Measurements from ENCODE around the gene NDE1. TPM values are rescaled to one million over a fixed set of nuclear protein-coding genes. Genes with fewer than 3 reads are reported as not detected.

Gene NDE1
- total RNA-seq, 1 donor from 2014 or later = 12.4 TPM

DNA sequence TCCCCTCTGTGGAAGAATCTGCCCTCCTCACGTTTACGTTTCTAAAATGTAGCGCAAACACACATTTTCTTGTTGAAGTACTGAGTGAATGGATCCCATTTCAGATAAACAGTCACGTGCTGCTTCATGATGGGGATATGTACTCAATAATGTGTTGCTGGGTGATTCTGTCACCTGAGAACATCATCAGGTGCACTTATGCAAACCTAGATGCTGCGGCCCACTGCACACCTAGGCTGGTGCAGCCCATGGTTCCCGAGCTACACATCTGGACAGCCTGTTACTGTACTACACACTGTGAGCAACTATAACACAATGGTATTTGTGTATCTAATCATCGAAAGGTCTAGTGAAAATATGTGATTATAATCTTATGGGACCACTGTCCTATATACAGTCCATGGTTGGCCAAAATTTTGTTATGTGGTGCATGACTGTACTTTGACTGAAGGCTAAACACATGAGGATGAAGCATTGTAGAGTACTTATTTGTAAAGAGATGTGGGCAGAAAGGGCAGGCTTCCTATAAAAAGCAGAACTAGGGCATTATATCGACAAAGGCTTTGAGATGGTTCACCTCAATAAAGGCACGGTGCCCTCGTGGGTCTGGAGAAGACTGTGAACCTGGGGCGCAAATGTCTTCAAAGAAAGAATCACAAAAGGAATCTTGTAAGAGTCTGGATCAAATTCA lies 33.4 kb upstream of the NDE1 start:
- Mint-ChIP-seq H3K27ac (ENCODE audit: unreplicated experiment) (no peak overlapping the region), H3K36me3 (ENCODE audit: unreplicated experiment) (no peaks in the 10 kb centered on the region), H3K9me3 (ENCODE audit: unreplicated experiment) (no peaks in the 10 kb centered on the region), H3K4me3 (ENCODE audit: unreplicated experiment) (no peak overlapping the region), H3K4me1 (ENCODE audit: low read depth, unreplicated experiment) (no peaks in the 10 kb centered on the region), H3K27me3 (ENCODE audit: unreplicated experiment) (no peaks in the 10 kb centered on the region)
- TF ChIP-seq, protein P1, sequence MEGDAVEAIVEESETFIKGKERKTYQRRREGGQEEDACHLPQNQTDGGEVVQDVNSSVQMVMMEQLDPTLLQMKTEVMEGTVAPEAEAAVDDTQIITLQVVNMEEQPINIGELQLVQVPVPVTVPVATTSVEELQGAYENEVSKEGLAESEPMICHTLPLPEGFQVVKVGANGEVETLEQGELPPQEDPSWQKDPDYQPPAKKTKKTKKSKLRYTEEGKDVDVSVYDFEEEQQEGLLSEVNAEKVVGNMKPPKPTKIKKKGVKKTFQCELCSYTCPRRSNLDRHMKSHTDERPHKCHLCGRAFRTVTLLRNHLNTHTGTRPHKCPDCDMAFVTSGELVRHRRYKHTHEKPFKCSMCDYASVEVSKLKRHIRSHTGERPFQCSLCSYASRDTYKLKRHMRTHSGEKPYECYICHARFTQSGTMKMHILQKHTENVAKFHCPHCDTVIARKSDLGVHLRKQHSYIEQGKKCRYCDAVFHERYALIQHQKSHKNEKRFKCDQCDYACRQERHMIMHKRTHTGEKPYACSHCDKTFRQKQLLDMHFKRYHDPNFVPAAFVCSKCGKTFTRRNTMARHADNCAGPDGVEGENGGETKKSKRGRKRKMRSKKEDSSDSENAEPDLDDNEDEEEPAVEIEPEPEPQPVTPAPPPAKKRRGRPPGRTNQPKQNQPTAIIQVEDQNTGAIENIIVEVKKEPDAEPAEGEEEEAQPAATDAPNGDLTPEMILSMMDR (IDR thresholded peaks at IDR 0.05; ENCODE audit: partially characterized antibody, unreplicated experiment) = no peak
- no peak for DNase-seq

DNA sequence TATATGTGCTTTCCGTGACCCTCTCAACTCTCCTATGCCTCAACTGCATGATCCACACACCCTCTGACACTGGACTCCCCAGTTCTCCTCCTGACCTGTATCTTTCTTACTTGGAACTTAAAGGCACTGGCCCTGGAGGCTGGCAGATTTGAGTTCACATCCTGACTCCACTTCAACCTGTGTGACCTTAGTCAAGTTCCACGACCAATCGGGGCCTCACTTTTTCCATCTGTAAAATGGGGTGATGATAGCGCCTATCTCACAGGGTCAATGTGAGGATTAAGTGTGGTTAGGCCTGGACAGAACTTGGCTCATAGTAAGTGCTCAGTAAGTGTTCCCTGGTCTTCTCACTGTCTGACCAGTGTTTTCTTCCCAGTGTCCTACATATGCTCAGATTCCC lies 32.1 kb upstream of the NDE1 start:
- TF ChIP-seq, protein P1 (IDR thresholded peaks at IDR 0.05; ENCODE audit: partially characterized antibody, unreplicated experiment) = no peak
- DNase-seq = no peak
- H3K9me3 Mint-ChIP-seq (ENCODE audit: unreplicated experiment) = no peaks in the 10 kb centered on the region
- no peak overlapping the region for H3K4me3 Mint-ChIP-seq (ENCODE audit: unreplicated experiment)
- no peaks in the 10 kb centered on the region for H3K36me3 Mint-ChIP-seq (ENCODE audit: unreplicated experiment)
- H3K27me3 Mint-ChIP-seq (ENCODE audit: unreplicated experiment) = no peaks in the 10 kb centered on the region
- H3K27ac Mint-ChIP-seq (ENCODE audit: unreplicated experiment) = no peak overlapping the region
- H3K4me1 Mint-ChIP-seq (ENCODE audit: low read depth, unreplicated experiment) = no peaks in the 10 kb centered on the region

DNA sequence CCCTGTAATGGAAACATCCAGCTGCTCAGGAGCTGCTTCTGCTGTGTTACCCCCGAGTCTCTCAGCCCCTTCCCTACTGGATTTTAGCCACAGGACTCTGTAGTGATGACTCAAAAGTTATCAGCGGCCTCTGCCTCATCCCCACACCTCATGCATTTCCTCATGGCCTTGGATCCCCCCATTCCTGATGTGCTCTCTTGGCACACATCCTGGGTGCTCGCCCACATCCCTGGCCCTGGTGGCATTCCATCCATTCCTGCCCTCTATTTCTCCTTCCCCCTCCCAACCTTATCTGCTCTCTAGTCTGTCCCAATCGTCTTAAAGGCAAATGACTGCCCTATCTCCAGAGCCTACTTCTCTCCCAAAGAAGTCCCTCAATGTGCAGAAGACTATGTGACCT lies 31.7 kb upstream of the NDE1 start:
- DNase-seq = no peak
- Mint-ChIP-seq H3K4me3 (ENCODE audit: unreplicated experiment) (no peak overlapping the region), H3K36me3 (ENCODE audit: unreplicated experiment) (no peaks in the 10 kb centered on the region), H3K4me1 (ENCODE audit: low read depth, unreplicated experiment) (no peaks in the 10 kb centered on the region), H3K27me3 (ENCODE audit: unreplicated experiment) (no peaks in the 10 kb centered on the region), H3K9me3 (ENCODE audit: unreplicated experiment) (no peaks in the 10 kb centered on the region), H3K27ac (ENCODE audit: unreplicated experiment) (no peak overlapping the region)
- TF ChIP-seq, protein P1 (IDR thresholded peaks at IDR 0.05; ENCODE audit: partially characterized antibody, unreplicated experiment) = no peak

DNA sequence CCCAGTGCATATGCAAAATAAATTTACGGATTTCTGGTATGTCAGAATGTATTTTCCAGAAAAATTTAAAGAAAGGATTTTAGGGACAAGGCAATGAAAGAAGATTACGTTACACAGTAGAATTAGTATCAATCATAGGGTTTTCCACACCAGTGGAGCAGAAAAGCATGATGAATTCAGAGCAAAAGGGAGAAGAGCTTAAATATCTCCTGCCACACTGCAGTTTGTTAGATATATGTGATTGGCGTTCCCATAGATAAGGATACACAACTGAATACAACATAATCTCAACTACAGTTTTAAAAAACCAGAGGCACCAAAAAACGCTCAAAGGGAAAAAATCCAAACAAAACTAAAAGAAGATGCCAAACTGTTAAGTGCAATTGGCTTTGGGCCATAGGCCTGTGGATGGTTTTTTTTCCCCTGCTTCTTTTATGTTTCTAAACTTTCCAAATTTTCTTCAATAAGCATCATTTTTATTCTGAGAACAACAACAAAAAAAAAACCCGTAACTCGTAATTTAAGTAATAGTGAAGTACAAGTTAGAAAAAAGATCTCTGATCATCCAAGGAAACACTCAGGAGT lies 29.3 kb upstream of the NDE1 start:
- Mint-ChIP-seq H3K4me3 (ENCODE audit: unreplicated experiment) (no peak overlapping the region), H3K4me1 (ENCODE audit: low read depth, unreplicated experiment) (no peaks in the 10 kb centered on the region), H3K9me3 (ENCODE audit: unreplicated experiment) (no peaks in the 10 kb centered on the region)

DNA sequence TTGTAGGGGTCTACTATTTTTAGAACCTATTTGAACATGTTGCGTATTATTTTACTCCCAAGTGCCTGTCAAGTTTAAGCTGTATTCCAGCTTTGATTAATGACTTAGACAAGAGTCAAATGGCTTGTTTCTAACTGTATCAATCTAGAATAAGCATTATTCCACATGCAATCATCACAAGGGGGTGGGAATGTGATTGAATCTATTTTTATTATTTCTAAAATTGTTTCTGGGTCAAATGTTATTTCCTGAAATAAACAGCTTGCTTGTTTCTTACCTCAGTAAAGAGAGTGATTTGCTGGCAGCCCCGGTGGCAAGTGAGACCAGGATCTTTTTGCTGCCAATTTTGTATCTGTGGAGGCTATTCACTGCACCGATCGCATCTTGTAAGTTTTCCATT lies 28.6 kb upstream of the NDE1 start:
- TF ChIP-seq, protein P1 (IDR thresholded peaks at IDR 0.05; ENCODE audit: partially characterized antibody, unreplicated experiment) = no peak
- no peak overlapping the region for H3K4me3 Mint-ChIP-seq (ENCODE audit: unreplicated experiment)
- no peaks in the 10 kb centered on the region for H3K36me3 Mint-ChIP-seq (ENCODE audit: unreplicated experiment)
- H3K9me3 Mint-ChIP-seq (ENCODE audit: unreplicated experiment) = no peaks in the 10 kb centered on the region
- H3K27me3 Mint-ChIP-seq (ENCODE audit: unreplicated experiment) = no peaks in the 10 kb centered on the region
- no peak overlapping the region for H3K27ac Mint-ChIP-seq (ENCODE audit: unreplicated experiment)
- DNase-seq = no peak
- no peaks in the 10 kb centered on the region for H3K4me1 Mint-ChIP-seq (ENCODE audit: low read depth, unreplicated experiment)

More for the DNA sequence above, 29.3 kb upstream of the NDE1 start:
- Mint-ChIP-seq H3K27me3 (ENCODE audit: unreplicated experiment) (no peaks in the 10 kb centered on the region), H3K27ac (ENCODE audit: unreplicated experiment) (no peak overlapping the region), H3K36me3 (ENCODE audit: unreplicated experiment) (no peaks in the 10 kb centered on the region)
- TF ChIP-seq, protein P1 (IDR thresholded peaks at IDR 0.05; ENCODE audit: partially characterized antibody, unreplicated experiment) = no peak
- DNase-seq = no peak
